BE2C (cell line): ENCODE data around the gene PROM1.

Experiments
- DNase-seq: peaks from one replicate; pipeline ENCODE4 v3.0.0-alpha.2; 2020
- H3K27me3 ChIP-seq: fragments of 250-450 bp; sonication (Bioruptor Pico); 2 replicates; pipeline ENCODE4 v1.5.1; 2020; ENCODE audit warnings: mild to moderate bottlenecking
- H3K36me3 ChIP-seq: fragments of 250-450 bp; sonication (Bioruptor Pico); 2 replicates; pipeline ENCODE4 v1.5.1; 2020; ENCODE audit warnings: mild to moderate bottlenecking
- H3K4me1 ChIP-seq: fragments of 250-450 bp; sonication (Bioruptor Pico); 2 replicates; pipeline ENCODE4 v1.5.1; 2020
- H3K4me3 ChIP-seq: 2 replicates; pipeline ENCODE4 v1.5.1; 2011; ENCODE audit warnings: low read depth, low read length
- H3K9me3 ChIP-seq: fragments of 250-450 bp; sonication (Bioruptor Pico); 2 replicates; pipeline ENCODE4 v1.5.1; 2020
- TF ChIP-seq, protein P1 (sequence below): IDR thresholded peaks from 2 replicates; pipeline ENCODE4 v1.5.1; 2012; ENCODE audit warnings: mild to moderate bottlenecking, low read depth, low read length

Gene PROM1

DNA sequence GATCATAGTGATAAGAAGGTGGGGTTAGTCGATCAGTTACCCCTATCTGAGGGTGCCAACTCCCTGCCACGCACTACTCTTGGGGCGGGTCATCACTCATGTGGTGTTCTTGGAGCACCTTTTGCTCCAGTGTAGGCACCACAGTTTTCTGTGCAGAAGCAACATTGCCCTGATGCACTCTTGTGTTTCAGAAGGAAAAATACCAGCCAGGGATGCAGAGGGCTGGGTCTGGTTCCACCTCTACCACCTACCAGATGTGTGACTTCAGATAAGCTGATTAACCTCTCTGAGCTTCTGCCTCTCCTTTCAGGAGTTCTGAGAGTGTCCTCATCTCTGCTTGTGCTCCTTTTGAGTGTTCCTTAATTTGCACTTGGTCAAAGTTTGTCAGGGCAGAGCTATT, 29.9 kb upstream of the PROM1 start:
- TF ChIP-seq, protein P1, sequence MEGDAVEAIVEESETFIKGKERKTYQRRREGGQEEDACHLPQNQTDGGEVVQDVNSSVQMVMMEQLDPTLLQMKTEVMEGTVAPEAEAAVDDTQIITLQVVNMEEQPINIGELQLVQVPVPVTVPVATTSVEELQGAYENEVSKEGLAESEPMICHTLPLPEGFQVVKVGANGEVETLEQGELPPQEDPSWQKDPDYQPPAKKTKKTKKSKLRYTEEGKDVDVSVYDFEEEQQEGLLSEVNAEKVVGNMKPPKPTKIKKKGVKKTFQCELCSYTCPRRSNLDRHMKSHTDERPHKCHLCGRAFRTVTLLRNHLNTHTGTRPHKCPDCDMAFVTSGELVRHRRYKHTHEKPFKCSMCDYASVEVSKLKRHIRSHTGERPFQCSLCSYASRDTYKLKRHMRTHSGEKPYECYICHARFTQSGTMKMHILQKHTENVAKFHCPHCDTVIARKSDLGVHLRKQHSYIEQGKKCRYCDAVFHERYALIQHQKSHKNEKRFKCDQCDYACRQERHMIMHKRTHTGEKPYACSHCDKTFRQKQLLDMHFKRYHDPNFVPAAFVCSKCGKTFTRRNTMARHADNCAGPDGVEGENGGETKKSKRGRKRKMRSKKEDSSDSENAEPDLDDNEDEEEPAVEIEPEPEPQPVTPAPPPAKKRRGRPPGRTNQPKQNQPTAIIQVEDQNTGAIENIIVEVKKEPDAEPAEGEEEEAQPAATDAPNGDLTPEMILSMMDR, result no peak
- H3K36me3 ChIP-seq, result no peaks in the 10 kb centered on the region
- H3K9me3 ChIP-seq, result no peaks in the 10 kb centered on the region
- no peak overlapping the region for H3K4me3 ChIP-seq
- H3K27me3 ChIP-seq, result no peaks in the 10 kb centered on the region
- DNase-seq, result no peak
- no peaks in the 10 kb centered on the region for H3K4me1 ChIP-seq

- no peak for DNase-seq
- Histone ChIP-seq H3K36me3 (no peaks in the 10 kb centered on the region), H3K27me3 (no peaks in the 10 kb centered on the region), H3K9me3 (no peaks in the 10 kb centered on the region), H3K4me1 (no peaks in the 10 kb centered on the region), H3K4me3 (no peak overlapping the region)
- TF ChIP-seq, protein P1, result no peak
Measured at GRCh38 chr4:16111533-16111932, 27.7 kb upstream of the PROM1 start.

GRCh38 chr4:16110661-16111290, 27.0 kb upstream of the PROM1 start:
- Histone ChIP-seq H3K27me3 (no peaks in the 10 kb centered on the region), H3K4me3 (no peak overlapping the region), H3K4me1 (no peaks in the 10 kb centered on the region), H3K9me3 (no peaks in the 10 kb centered on the region), H3K36me3 (no peaks in the 10 kb centered on the region)
- DNase-seq, result no peak
- TF ChIP-seq, protein P1, result no peak

DNA sequence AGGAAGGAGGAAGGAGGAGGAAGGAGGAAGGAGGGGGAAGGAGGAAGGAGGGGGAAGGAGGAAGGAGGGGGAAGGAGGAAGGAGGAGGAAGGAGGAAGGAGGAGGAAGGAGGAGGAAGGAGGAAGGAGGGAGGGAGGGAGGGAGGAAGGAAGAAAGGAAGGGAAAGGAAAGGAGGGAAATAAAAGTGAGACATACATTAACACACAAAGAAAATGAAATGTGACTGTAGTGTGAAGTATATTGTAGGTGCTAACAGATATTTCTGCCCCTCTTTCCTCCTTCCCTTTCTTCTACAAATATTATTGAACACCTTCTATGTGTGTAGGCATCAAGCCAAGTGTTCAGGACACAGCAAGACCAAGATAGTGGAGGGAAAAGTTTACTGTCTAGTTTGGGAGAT, 26.4 kb upstream of the PROM1 start:
- Histone ChIP-seq H3K36me3 (no peaks in the 10 kb centered on the region), H3K4me3 (no peak overlapping the region), H3K27me3 (no peaks in the 10 kb centered on the region), H3K9me3 (no peaks in the 10 kb centered on the region), H3K4me1 (no peaks in the 10 kb centered on the region)
- DNase-seq, result no peak
- TF ChIP-seq, protein P1, result no peak

DNA sequence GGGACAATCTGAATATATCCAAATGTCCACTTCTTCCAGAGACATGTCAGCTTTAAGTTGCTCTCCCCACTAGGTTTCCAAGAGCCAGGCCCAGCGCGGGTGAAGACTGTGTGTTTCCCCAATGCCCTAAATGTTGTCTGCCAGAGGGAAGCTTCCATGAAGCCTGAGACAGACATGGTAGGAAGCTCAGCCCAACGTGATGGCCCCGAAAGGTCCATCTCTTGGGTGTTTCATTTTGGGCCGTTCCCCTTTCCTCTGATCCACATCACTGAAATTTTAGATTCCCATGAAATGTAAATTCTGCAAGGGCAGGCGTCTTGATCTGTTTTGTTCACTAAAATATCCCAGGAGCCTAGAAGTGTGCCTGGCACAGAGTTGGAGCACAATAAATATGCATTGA, 25.4 kb upstream of the PROM1 start:
- Histone ChIP-seq H3K36me3 (no peaks in the 10 kb centered on the region), H3K4me1 (no peaks in the 10 kb centered on the region), H3K4me3 (no peak overlapping the region), H3K9me3 (no peaks in the 10 kb centered on the region), H3K27me3 (no peaks in the 10 kb centered on the region)
- TF ChIP-seq, protein P1, result no peak
- no peak for DNase-seq

- Histone ChIP-seq H3K36me3 (no peaks in the 10 kb centered on the region), H3K4me3 (no peak overlapping the region), H3K4me1 (no peaks in the 10 kb centered on the region), H3K9me3 (no peaks in the 10 kb centered on the region), H3K27me3 (0 out of 2 replicates have a peak, but pooled peaks cover under 1% of the 10 kb centered on the region)
- TF ChIP-seq, protein P1, result no peak
- DNase-seq, result no peak
Measured at GRCh38 chr4:16106956-16107355, 23.1 kb upstream of the PROM1 start.
